Activated naive CD4-positive, alpha-beta T cell treated with anti-CD3 and anti-CD28 coated beads, Interleukin-2, amount 10 ng/mL, durations not matched to agents 7 days and 5 days (primary cell): ENCODE measurements around the gene CCDC182.

Experiments
- CTCF ChIA-PET: fragments of 350-600 bp; sonication (Branson Sonifier 250); formaldehyde crosslinking; loops from one replicate; lab custom pipeline; 2021; ENCODE audit warnings: antibody characterized with exemption; lab: Charles Lee
- DNase-seq: peaks from one replicate; pipeline ENCODE4 v3.0.0-alpha.2; 2020
- H3K27ac Mint-ChIP-seq: one replicate; pipeline ENCODE4 v1.8.0; 2021; ENCODE audit warnings: mild to moderate bottlenecking, moderate library complexity, mixed read lengths
- H3K27me3 Mint-ChIP-seq: one replicate; pipeline ENCODE4 v1.8.0; 2021; ENCODE audit warnings: mild to moderate bottlenecking, mixed read lengths
- H3K36me3 Mint-ChIP-seq: one replicate; pipeline ENCODE4 v1.8.0; 2021; ENCODE audit warnings: mixed read lengths
- H3K4me1 Mint-ChIP-seq: one replicate; pipeline ENCODE4 v1.8.0; 2021; ENCODE audit warnings: mixed read lengths
- H3K4me3 Mint-ChIP-seq: one replicate; pipeline ENCODE4 v1.8.0; 2021; ENCODE audit warnings: mild to moderate bottlenecking, moderate library complexity, mixed read lengths
- H3K9me3 Mint-ChIP-seq: one replicate; pipeline ENCODE4 v1.8.0; 2021; ENCODE audit warnings: mixed read lengths

Gene CCDC182

DNA sequence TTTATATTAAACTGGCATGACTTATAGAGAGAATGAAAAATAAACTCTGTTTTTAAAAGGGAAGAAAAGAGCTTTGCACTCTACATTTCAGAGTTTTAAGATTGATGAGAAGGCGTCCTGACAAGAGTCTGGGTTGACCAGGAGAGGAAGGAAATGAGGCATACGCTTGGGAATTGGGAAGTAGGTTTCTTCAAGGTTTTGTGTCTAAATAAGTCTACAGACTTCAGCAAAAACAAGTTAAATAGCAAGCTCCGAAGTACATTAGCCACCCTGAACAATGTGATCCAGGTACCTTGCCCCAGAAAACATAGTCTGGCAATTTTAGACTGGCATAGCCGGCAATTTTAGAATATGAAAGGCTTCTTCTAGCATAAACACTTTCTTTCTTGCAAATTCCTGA lies 28.5 kb upstream of the CCDC182 start:
- Mint-ChIP-seq H3K27ac (no peak overlapping the region), H3K4me1 (no peaks in the 10 kb centered on the region), H3K9me3 (no peaks in the 10 kb centered on the region), H3K4me3 (no peak overlapping the region), H3K36me3 (no peaks in the 10 kb centered on the region), H3K27me3 (peaks cover 70% of the 10 kb centered on the region)
- CTCF ChIA-PET: interaction anchor here (1.2 to 2.1 kb wide), 2 partner anchors 10 to 59 kb away, joined by 5 to 9 read pairs; no protein-coding TSS in a partner anchor
- no peak for DNase-seq

DNA sequence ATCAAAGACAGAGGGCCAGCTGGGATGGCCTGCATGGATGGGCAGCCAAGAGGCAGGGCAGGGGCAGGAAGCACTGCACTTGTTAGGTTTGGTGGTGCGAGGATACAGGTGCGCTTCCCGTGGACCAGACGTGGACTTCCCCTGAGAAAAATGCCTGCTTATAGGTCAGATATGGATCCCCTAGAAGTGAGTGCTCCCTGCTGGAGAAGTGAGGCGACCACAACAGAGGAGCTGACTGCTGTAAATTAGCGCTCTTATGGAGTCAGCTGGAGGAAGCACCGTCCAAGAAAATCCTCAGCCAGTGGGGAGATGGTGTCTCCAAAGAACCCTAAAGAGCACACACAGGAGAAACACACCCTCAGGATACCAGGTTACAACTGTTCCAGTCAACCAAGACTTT lies 27.7 kb upstream of the CCDC182 start:
- no peak for DNase-seq
- Mint-ChIP-seq H3K27me3 (peaks cover 72% of the 10 kb centered on the region), H3K27ac (no peak overlapping the region), H3K4me1 (no peaks in the 10 kb centered on the region), H3K4me3 (no peak overlapping the region), H3K9me3 (no peaks in the 10 kb centered on the region), H3K36me3 (no peaks in the 10 kb centered on the region)
- CTCF ChIA-PET: interaction anchor here (1.0 to 1.2 kb wide), 2 partner anchors 60 to 528 kb away, joined by 3 to 5 read pairs; no protein-coding TSS in a partner anchor

DNA sequence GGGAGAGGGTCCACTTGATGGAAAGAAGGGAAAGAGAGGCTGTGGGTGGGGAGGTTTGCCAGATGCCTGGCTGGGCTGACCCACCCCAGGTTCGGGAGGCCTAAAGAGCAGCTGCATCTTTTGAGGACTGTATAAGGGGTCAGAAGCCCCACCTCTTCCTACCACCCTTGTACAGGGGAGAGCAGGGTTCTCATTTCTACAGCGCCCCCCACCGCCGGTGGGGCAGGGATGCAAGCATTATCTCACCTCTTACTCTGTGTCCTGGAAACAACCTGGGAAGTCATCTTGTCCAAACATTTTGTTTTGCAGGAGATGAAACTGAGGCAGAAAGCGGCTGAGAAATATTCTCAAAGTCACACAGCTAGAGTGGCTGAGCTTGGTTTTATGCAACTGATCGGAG lies 22.5 kb upstream of the CCDC182 start:
- CTCF ChIA-PET: interaction anchor here (0.6 to 2.4 kb wide), 2 partner anchors 16 to 662 kb away, joined by 3 to 19 read pairs; no protein-coding TSS in a partner anchor

DNA sequence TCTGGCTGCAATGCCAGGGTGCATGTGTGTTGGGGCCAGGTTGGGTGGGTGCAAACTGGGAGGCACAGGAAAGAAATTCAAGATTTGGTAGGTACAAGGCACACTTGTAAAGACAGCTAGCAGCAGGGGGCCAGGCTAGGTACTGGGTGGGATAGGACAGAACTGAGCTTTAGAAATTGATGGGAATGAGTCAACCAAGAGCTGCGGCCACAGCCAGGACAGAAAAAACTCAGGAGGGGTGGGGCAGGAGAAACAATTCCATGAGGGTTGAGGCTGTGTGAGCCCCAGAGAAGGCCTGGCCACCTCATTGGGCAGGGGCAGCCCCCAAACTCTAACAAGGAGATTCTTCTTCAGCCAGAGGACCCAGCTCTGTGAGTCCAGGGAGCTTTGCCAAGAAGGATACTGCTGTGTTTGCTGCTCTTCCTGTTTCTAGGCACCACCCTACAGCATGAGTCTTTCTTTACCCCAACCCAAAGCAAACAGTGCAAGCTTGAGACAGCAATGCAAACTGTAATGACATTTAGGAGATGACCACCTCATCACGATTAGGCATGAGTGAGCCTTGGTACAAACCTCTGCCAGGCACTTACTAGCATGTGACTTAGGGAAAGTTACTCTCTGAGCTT lies 21.3 kb upstream of the CCDC182 start:
- no peaks in the 10 kb centered on the region for H3K36me3 Mint-ChIP-seq
- CTCF ChIA-PET: interaction anchor here (0.5 to 2.4 kb wide), 3 partner anchors 13 to 19 kb away, joined by 3 to 19 read pairs (median 4); no protein-coding TSS in a partner anchor
- H3K27ac Mint-ChIP-seq: no peak overlapping the region
- no peaks in the 10 kb centered on the region for H3K9me3 Mint-ChIP-seq
- H3K27me3 Mint-ChIP-seq: peaks cover 44% of the 10 kb centered on the region
- no peaks in the 10 kb centered on the region for H3K4me1 Mint-ChIP-seq
- H3K4me3 Mint-ChIP-seq: no peak overlapping the region
- no peak for DNase-seq

More for the DNA sequence above, 22.5 kb upstream of the CCDC182 start:
- Mint-ChIP-seq H3K27me3 (peaks cover 47% of the 10 kb centered on the region), H3K9me3 (no peaks in the 10 kb centered on the region), H3K36me3 (no peaks in the 10 kb centered on the region), H3K27ac (no peak overlapping the region), H3K4me1 (no peaks in the 10 kb centered on the region), H3K4me3 (no peak overlapping the region)
- no peak for DNase-seq

DNA sequence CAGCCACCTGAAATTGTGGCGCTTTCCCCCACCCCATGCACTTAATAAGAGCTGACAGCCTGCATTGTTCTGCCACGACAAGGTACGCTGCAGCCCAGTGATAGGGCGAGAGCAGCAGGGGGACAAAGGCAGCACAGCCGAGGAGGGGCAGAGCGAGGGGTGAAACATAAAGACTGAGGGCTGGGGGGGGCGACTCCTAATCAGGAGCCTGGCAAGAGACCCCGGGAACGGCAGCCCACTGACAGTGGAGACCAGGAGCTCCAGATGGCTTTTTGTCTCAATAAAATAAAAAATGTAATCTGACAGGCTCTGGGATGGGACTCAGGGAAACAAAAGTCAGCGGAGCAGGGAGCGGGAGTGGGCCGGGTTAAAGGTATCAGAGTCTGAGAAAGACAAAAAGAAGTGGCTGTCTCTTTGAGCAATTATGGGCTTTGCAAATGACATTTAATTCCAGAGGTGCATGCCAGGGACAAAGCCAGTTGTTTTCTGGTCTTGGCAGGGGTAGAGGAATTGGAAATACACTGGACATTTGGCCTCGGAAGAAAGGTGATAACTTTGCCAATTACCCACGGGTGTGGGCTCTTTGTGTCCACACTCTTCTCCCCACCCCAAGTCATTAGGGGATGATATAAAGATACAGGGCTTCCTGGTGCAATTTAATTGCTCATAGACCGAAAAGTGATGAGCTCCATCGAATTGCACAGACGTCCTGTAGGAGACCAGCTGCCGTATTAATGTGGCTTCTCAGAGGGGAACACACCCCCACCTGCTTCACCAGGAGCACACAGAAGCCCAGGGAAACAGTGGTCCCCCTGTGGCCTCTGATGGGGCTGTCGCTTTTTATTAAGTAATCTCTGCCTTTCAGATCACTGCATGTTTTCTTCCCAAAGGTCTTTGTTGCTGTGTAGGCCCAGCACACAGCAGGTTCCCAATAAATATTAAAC lies 17.6 kb upstream of the CCDC182 start:
- Mint-ChIP-seq H3K27me3 (peaks cover 28% of the 10 kb centered on the region), H3K4me3 (no peak overlapping the region), H3K9me3 (no peaks in the 10 kb centered on the region), H3K27ac (no peak overlapping the region), H3K4me1 (no peaks in the 10 kb centered on the region), H3K36me3 (no peaks in the 10 kb centered on the region)
- no peak for DNase-seq
- CTCF ChIA-PET: interaction anchor here (1.4 to 1.5 kb wide), 2 partner anchors 19 to 22 kb away, joined by 3 read pairs; no protein-coding TSS in a partner anchor

DNA sequence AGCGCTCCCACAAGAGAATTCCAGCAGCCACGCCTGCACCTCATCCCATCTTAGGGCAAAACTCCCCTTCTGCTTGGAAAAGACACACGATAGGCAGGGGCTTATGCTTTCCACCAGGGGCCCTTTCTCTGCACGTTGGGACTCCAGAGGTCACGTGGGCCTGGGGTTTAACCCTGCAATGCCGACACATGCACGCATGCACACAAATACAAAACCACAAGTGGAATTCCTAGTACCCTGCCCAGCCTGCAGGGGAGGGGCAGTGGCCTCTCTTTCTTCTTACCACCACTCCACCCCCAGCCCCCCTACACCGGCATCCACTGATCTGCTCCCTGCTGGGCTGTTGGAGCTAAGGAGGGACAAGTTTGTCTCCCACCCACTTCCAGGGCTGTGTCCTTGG lies 16.8 kb upstream of the CCDC182 start:
- no peak for DNase-seq
- H3K36me3 Mint-ChIP-seq: no peaks in the 10 kb centered on the region
- H3K4me1 Mint-ChIP-seq: no peaks in the 10 kb centered on the region
- H3K27ac Mint-ChIP-seq: no peak overlapping the region
- H3K9me3 Mint-ChIP-seq: no peaks in the 10 kb centered on the region
- no peak overlapping the region for H3K4me3 Mint-ChIP-seq
- CTCF ChIA-PET: interaction anchor here (1.1 to 1.5 kb wide), 3 partner anchors 20 to 22 kb away, joined by 3 read pairs; no protein-coding TSS in a partner anchor
- H3K27me3 Mint-ChIP-seq: peaks cover 22% of the 10 kb centered on the region

DNA sequence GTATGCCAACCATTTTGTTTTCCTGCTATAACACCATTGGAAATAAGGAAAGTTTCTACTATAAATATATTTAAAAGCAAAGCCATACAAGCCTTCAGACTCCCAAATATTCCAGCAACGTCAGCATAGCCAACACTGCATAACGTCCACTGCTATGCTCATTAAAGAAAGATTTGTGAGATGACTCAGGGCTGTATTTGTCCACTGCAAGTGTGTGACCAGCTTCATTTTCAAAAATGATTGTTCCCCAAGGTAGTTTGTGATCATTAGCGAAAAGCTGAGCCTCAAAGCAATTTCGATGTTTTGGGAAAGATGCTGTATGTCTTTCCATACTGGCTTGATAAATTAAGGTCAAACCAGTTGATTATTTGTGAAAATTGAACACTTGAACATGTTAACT lies 14.9 kb upstream of the CCDC182 start:
- no peak for DNase-seq

DNA sequence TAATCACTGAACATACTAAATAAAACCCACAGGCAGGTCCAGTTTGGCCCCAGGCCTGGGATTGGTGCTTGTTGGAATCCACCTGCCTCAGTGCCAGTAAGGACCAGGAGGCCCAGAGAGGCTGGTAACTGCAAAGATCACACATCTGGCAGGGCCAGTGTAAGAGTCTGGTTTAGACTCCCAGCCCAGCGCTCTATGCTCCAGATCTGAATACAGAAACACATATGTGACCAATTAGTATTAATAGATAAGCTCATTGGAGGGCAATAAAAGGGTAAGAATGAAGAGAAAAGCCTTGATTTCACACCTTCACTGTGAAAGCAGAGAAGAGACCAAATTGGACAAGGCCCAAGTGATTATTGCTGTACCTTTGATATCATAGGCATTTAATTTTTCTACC lies 13.6 kb upstream of the CCDC182 start:
- H3K36me3 Mint-ChIP-seq: no peaks in the 10 kb centered on the region
- no peaks in the 10 kb centered on the region for H3K4me1 Mint-ChIP-seq
- no peaks in the 10 kb centered on the region for H3K9me3 Mint-ChIP-seq
- H3K27ac Mint-ChIP-seq: no peak overlapping the region
- peaks cover 17% of the 10 kb centered on the region for H3K27me3 Mint-ChIP-seq
- no peak for DNase-seq
- no peak overlapping the region for H3K4me3 Mint-ChIP-seq
- CTCF ChIA-PET: interaction anchor here (1.0 kb wide), 1 partner anchor 11 kb away, joined by 4 read pairs; no protein-coding TSS in a partner anchor

More for the DNA sequence above, 14.9 kb upstream of the CCDC182 start:
- CTCF ChIA-PET: no interaction called here
- no peaks in the 10 kb centered on the region for H3K4me1 Mint-ChIP-seq
- H3K36me3 Mint-ChIP-seq: no peaks in the 10 kb centered on the region
- H3K4me3 Mint-ChIP-seq: no peak overlapping the region
- H3K27me3 Mint-ChIP-seq: peaks cover 17% of the 10 kb centered on the region
- H3K27ac Mint-ChIP-seq: no peak overlapping the region
- H3K9me3 Mint-ChIP-seq: no peaks in the 10 kb centered on the region

DNA sequence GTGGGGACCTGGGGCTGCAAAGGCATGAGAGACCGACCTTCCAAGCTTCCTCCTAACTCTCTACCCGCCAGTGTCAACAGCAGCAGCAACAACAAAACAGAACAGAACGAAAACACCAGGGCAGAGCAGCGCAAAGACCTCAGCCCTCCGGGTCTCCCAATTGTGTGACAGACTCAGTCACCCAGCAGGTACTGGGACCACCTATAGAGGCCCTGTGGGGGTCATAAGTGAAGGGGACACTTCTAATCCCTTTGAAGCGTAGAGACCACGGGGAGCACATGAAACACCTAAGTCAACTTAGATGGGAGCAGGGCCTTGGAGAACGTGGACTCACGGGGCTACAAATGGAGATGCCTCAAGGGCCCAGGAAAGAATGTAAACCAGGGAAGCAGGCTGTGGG lies 12.6 kb upstream of the CCDC182 start:
- Mint-ChIP-seq H3K4me3 (no peak overlapping the region), H3K4me1 (no peaks in the 10 kb centered on the region), H3K9me3 (no peaks in the 10 kb centered on the region), H3K36me3 (no peaks in the 10 kb centered on the region), H3K27me3 (peaks cover 17% of the 10 kb centered on the region), H3K27ac (no peak overlapping the region)
- DNase-seq: no peak
- CTCF ChIA-PET: interaction anchor here (0.6 to 1.0 kb wide), 2 partner anchors 10 to 14 kb away, joined by 3 to 4 read pairs; no protein-coding TSS in a partner anchor

DNA sequence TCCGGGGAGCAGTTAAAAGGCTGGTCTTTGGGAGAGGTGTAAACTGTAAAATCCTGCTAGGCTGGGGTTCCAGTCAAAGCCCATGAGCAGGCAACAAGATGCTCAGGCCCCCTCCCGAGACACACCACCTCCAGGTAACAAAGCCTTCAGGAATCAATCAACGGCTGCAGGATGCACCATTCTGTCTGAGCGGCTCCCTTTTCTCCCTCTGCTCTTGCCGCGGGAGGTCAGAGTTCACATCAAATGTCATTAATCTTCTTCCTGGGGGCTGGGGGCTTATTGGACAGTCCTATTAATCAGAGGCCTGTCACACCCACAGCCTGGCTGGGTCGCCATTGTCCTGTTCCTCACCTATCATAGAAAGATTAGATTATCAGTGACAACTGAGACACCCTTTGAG lies 11.9 kb upstream of the CCDC182 start:
- H3K36me3 Mint-ChIP-seq: no peaks in the 10 kb centered on the region

DNA sequence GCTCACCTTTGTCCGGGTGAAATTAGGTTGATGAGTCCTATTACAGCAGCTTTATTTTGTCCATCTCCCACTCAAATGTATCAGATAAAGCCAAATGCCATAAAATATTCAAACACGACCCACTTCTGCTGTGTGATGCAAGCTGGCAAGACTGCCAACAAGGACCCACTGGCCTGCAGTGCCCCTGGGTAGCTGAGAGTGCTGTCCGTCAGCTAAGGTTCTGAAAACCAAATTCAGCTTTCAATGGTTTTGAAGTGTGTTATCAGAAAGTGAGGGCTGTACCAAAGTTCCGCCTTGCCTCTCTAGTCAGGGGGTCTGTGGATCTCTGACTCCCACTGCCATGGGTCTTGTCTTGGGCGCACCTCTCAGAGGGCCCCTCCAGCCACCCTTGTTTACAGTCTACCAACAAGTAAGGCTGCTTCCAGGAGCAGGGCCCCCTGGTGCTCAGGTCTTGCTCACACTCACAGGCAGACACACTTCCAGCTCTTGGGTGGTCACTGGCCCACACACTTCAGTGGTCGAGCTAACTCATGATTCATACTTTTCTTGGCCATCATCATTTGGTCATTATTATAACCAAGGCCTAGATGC lies 10.5 kb upstream of the CCDC182 start:
- H3K36me3 Mint-ChIP-seq: no peaks in the 10 kb centered on the region
- H3K4me1 Mint-ChIP-seq: no peaks in the 10 kb centered on the region
- CTCF ChIA-PET: interaction anchor here (1.1 to 1.2 kb wide), 2 partner anchors 28 to 78 kb away, joined by 3 to 4 read pairs; no protein-coding TSS in a partner anchor
- no peaks in the 10 kb centered on the region for H3K9me3 Mint-ChIP-seq
- DNase-seq: no peak
- H3K27ac Mint-ChIP-seq: no peak overlapping the region
- H3K27me3 Mint-ChIP-seq: peaks cover 4% of the 10 kb centered on the region
- no peak overlapping the region for H3K4me3 Mint-ChIP-seq

More for the DNA sequence above, 11.9 kb upstream of the CCDC182 start:
- Mint-ChIP-seq H3K4me3 (no peak overlapping the region), H3K27me3 (peaks cover 12% of the 10 kb centered on the region), H3K4me1 (no peaks in the 10 kb centered on the region), H3K9me3 (no peaks in the 10 kb centered on the region), H3K27ac (no peak overlapping the region)
- no peak for DNase-seq
- CTCF ChIA-PET: interaction anchor here (0.7 kb wide), 1 partner anchor 17 kb away, joined by 3 read pairs; no protein-coding TSS in a partner anchor

DNA sequence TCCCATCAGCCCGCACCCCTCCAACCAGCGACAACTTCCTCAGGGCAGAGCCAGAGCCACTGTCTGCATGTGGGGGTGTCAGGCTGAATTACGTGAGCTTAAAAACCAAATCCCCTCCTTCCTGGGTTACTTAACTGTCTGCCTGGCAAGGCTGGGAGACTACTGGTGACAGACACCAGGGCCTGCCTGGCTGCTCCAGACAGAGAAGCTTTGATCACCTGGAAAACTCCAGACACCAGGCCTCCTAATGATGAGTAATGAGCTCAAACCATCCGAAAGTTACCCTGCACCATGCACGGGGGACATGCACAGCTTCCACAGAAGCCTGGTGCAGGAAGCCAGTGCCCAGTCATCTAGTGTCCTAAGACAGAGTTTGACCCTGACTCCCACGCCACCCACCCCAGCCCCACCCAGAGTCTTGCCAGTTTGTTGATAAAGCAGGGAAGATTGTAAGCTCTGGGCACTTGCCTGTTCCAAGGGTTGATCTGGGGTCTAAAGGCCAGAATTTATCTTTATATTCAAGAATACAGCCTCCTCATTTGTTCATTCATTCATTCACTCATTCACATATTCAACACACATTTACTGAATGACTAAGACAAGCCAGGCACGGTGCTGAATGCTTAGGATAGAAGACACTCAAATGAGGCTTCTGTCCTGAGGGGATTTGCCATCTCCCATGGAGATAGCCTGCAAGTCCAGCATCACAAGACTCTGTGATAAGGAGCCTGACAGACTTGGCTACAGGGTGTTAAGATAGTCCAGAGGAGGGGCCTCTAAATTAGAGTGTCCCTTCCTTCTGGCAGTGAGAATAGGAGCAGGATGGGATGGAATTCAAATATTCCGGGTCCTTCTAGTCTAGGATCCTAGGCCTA lies 7.2 kb upstream of the CCDC182 start:
- Mint-ChIP-seq H3K4me3 (no peak overlapping the region), H3K27ac (no peak overlapping the region), H3K4me1 (peaks cover 7% of the 10 kb centered on the region), H3K9me3 (no peaks in the 10 kb centered on the region), H3K27me3 (peaks cover 12% of the 10 kb centered on the region), H3K36me3 (no peaks in the 10 kb centered on the region)
- DNase-seq: no peak
- CTCF ChIA-PET: interaction anchor here (0.5 to 1.0 kb wide), 2 partner anchors 422 to 508 kb away, joined by 3 read pairs; no protein-coding TSS in a partner anchor
